Activated CD4-positive, alpha-beta T cell treated with anti-CD3 and anti-CD28 coated beads for 48 hours (primary cell): ENCODE data around the gene DDX49.
"Not testable (repeated sequence)": the region's sequence is repeated elsewhere in the genome, so short reads cannot be mapped to it uniquely, and the experiment has no call there.

ENCODE experiments used
- DNase-seq: peaks from one replicate; pipeline ENCODE4 v3.0.0-alpha.2; 2020

Gene DDX49

DNA sequence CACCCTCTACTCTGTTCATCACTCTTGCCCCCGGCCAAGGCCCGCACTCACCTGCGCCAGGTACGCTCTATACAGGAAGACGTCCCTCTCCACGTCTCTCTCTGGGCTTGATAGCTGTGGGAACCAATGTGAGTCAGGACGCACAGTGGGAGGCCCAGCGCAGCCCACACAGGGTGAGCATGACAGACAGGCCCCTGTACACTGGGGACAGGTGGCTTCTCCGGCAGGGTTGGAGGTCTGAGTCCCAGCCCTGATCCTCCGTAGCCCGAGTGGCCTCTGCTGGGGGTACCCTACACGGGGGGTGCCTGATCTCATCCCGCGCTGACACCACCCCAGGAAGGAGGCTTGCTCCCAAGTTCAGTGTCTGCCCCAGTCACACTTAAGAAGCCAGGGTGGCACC, 6.6 kb upstream of the DDX49 start:
- no peak for DNase-seq

DNA sequence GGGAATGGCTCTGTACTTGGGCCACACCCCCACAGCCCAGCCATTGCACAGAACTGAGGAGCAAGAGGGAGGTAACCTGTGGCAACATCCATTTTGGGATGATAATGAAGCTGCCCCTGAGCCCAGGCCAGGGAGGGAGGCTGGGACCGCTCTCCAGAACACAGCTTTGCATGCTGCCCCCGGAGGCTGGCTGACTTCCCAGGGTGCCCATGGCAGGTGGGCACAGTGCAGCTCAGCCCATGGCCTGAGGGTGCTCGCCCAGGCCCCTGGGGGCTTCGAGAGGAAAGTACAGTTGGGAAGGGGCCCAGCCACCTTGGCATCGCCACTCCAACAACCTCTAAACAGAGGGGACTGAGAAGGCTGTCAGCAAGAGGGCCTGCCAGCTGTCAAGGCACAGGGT, 6.0 kb upstream of the DDX49 start:
- DNase-seq: no peak

DNA sequence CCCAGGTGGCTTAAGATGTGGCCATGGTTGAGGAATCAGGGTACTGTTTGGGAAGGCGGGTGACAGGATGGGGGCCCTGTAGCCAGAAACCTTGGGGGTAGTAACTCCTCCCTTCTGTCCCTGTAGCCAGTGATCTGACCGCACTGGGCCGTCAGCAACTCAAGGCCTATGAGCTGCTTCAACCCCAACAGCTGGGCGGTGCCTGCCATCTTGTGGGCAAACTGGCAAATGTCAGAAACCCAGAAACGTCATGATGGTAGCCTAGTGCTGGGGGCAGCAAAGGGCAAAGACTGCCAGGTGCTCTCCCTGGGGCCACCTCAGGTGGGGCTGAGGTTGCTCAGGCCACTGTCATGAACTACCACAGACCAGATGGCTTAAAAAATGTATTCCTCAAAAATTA, 3.9 kb upstream of the DDX49 start:
- peak; percentile 54 for DNase-seq

DNA sequence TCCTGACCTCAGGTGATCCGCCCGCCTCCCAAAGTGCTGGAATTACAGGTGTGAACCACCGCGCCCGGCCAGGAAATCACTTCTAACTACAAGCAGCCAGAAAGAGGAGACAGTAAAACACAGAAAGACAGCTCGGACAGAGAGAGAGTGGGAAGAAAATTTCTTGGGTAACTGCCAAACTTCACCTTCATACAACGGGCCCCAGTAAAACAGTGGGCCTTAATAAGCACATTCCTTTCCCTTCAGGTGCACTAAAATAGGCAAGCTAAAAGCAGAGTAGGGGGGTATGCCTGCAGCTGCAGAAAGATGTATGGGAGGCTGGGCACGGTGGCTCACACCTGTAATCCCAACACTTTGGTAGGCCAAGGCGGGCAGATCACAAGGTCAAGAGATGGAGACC, 1.9 kb upstream of the DDX49 start:
- not testable (repeated sequence) for DNase-seq

DNA sequence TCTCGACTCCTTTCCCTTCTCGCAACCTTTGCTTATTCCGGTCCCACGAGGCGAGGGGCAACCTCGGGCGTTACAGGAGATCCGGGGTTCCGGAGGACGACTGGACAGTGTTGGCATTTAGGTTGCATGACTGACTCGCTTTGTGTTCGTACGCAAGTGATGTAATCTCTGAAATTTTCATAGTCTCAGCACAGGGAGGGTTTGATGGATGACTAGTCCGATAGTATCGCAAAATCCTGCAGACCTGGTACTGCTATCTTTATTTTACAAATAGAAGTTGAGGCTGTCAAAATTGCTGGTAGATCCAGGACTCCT, 342 bp downstream of the DDX49 start:
- no peak for DNase-seq

DNA sequence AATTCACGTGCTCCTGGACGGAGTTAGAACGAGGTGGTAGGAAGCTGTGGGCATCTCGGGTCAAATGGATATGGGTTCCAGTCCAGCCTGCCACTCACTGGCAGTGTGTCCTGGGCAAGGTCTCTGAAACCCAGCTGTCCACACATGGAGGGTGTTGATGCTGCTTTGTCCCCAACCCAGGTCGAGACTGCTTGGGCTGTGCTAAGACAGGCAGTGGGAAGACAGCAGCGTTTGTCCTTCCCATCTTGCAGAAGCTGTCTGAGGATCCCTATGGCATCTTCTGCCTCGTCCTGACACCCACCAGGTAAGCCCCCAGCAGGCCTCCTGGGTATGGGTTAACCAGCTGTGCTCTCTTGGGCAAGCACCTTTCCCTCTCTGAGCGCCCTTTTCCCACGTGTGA, 885 bp downstream of the DDX49 start:
- no peak for DNase-seq

DNA sequence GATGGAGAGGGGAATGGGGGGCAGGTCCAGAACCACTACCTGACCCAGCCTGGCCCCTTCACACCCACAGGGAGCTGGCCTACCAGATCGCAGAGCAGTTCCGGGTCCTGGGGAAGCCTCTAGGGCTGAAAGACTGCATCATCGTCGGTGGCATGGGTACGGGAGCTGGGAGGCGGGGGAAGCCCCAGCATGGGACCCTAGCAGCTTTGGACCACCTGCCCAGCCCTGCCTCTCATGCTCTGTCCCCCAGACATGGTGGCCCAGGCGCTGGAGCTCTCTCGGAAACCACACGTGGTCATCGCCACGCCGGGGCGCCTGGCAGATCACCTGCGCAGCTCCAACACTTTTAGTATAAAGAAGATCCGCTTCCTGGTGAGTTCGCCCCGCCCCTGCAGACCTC, 2.1 kb downstream of the DDX49 start:
- no peak for DNase-seq

DNA sequence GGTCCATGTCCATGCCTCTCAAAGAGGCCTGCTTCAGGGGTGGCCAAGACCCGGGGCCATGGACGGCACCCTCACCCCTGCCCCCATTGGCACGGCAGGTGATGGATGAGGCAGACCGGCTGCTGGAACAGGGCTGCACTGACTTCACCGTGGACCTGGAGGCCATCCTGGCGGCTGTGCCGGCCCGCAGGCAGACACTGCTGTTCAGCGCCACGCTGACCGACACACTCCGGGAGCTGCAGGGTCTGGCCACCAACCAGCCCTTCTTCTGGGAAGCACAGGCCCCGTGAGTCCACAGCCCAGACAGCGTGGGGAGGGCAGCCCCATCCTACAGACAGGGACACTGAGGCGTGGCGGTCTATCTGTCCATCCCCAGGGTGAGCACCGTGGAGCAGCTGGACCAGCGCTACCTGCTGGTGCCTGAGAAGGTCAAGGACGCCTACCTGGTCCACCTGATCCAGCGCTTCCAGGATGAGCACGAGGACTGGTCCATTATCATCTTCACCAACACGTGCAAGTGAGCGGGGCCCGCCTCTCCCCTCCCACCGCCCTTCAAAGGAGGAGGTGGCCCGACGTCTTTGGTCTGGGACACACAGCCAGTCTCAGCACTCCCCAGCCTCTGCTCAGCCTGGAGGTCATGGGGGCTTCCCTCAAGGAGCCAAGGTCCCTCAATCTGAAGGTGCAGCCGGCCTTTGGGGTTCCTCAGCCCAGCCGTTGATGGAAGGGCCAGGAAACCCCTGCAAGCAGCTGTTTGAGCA, 2.9 kb downstream of the DDX49 start:
- no peak for DNase-seq

DNA sequence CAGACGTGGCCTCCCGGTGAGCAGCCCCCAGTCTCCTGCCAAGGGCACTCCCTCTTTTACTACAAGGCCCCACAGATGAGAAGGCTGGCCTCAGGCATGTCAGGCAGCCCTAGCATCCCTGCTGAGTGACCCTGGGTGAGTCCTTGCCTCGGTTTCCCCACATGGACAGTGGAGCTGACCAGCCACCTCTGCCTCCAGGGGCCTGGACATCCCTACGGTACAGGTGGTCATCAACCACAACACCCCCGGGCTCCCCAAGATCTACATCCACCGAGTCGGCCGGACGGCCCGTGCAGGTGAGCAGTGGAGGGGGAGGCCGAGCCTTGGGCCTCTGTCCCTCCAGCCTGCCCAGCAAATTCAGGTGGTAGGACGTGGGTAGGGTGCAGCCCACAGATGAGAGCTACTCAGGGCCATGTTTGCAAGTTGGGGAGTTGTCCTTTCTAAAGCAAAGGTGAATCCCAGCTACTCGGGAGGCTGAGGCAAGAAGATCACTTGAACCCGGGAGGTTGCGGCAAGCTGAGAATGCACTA, 5.2 kb downstream of the DDX49 start:
- DNase-seq: no peak

DNA sequence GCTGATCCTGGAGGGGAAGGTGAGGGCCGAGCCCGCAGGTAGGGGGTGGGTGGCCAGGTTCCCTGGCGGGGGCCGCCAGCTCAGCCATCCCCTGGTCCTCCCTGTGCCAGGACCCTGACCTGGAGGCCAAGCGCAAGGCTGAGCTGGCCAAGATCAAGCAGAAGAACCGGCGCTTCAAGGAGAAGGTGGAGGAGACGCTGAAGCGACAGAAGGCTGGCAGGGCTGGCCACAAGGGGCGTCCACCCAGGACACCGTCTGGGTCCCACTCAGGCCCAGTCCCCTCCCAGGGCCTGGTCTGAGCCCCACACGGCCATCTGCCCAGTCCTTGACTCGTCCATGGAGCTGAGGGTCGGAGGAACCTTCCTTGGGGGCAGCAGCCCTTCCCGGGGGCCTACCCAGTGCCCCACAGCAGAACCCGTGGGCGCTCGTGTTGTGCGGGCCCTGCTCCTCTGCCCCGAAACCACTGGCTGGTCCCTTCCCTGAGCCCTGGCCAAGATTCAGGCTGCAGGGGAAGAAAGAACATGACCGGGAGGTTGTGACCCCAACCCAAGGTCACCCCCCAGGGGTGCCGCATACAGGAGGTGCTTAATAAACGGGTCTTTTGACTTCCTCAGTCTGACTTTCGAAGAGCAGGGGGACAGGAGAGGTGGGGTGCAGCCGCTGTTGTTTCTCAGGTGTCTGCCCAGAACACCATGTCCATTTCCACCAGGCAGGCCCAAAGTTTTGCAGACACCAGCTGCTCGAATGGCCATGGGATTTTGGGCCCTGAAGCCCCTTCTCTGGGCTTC, 8.7 kb downstream of the DDX49 start:
- no peak for DNase-seq

DNA sequence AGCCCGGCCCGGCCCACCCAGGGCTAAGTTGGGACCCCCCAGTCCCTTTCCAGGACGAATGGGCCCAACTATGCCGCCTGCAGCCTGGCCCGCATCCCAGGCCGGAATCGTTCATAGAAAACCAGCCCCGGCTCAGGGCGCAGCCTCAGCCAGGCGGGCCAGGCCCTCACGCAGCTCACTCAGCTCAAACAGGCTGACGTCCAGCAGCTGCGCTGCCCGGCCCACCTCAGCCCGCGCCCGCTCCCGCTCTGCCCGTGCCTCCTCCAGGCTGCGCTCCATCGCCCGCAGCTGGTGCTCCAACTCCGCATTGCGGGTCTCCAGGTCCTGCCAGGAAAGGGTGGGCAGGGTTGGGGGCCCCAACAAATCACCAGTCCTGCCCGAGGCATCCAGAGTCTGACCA, 9.8 kb downstream of the DDX49 start:
- DNase-seq: no peak

DNA sequence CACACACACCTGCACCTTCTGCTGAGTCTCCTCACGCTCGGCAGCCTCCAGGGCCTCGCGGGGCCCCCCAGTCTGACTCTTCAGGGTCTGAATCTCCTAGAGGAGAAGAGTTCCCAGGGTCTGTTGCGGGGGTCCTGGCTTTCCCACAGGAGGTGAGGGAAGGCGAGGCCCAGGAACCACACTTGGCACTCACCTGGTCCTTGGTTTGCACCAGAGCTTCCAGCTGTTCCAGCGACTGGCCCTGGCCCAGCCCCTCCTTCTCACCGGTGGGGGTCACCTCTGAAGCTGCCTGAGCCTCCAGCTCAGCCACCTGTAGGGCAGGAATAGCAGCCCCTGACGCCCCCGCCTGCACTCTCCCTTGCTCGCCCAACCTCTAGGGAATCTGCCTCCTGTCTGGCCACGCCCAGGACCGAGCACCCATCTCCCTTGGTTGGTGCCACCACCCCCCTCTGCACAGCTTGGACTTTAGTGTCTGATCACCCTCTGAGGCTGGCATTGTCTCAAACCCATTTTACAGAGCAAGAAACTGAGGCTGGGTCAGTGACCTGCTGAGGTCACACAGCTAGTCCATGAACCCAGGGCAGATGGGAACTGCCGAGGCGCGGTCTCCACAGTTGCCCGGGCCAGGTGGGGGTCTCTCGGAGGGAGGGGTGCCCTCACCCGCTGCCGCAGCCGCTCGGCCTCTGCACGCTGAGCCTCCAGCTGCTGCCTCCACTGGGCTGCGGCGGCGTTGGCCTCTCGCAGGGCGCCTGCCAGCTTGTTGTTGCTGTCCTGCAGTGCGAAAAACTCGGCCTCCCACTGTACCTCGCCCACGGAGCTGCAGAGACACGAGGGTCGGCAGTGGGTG, 12.0 kb downstream of the DDX49 start:
- DNase-seq: no peak

DNA sequence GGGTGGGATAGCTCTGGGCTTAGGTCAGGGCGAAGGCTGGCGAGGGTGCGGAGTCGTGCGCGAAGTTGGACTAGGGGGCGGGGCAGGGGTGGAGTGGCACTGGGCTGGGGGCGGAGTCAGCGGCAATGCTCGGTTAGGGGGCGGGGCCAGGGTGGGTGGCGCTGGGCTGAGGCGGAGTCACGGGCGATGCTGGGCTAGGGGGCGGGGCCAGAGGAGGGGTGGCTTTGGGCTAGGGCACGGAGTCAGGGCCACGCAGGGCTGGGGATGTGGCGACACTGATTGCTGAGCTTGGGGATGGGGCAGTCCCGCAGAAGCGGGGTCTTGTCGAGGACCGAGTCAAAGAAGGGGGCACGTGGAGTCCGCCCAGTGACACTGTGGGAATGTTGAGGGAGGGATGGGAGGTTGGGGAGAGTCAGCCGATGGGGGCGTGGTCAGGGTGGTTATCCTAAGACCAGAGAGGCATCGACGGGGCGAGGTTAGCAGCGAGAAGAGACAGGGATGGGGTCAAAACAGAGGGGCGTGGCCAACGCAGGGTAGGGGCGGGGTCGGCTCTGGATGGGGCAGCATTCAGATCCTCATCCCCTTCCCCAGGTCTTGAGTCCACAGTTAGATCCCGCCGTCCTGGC, 12.8 kb downstream of the DDX49 start:
- DNase-seq: peak; percentile 94

DNA sequence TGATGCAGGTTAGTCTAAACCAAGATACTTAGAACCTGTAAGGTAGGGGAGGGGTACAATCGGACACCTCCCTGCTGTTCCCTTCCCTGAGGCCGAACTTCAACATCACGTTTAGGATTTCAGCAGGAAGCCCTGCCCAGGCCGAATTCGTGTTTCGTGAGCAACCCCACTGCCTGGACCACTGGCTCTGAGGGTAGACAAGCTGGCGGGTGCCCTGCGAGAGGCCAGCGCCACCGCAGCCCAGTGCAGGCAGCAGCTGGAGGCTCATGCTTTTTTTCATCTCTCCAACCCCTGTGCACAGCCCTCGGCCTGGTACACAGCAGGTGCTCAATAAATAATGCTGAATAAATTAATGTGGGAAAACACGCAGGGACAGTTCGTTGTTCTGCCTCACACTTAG, 13.8 kb downstream of the DDX49 start:
- DNase-seq: no peak

DNA sequence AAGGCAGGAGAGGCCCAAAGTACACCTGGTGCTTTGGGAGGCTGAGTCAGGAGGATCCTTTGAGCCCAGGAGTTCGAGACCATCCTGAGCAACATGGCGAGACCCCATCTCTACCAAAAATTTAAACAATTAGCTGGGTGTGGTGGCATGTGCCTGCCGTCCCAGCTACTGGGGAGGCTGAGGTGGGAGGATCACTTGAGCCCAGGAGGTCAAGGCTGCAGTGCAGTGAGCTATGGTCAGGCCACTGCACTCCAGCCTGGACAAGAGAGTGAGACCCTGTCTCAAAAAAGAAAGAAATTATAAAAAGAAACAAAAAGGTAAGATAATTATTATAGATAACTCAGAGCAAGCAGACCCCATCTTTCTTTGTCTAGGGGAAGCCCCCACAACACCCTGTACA, 19.6 kb downstream of the DDX49 start:
- no peak for DNase-seq

DNA sequence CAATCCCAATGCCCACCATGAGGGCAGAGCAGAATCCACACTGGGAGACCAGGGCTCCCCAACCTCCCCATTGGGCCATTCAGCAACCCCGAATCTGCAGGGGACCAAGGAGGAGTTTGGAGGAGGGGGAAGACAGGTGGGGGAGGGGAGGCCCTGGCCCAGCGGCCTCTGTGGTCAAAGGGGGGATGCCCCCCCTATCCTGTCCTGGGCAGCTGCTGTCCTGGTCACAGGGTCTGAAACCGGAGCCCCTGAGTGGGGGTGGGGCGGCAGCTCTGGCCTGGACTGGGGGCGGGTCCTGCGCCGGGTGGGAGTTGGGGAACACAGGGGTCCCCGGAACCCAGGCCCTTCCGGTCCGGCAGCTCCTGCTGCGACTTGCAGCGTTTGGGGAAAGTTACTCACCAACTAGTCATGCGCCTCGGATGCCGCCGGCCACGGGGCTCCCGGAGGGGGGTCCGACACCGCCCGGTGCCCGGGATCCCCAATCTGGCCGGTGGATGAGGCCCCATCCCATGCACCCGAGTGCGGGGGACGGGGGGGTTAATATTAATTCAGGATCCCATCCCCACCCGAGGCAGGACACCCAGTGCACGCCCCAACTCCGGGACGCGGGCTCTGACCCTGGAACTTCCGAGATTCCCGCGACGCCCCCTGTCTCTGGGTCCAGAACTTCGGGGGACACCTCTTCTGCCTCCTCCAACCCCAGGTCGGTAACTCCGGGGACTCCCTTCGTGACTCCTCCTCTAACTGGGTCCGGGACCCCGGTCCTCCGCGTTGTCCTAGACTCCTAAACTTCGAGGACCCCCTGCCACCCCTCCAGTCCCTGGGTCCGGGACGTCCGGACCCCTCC, 20.6 kb downstream of the DDX49 start:
- no peak for DNase-seq

DNA sequence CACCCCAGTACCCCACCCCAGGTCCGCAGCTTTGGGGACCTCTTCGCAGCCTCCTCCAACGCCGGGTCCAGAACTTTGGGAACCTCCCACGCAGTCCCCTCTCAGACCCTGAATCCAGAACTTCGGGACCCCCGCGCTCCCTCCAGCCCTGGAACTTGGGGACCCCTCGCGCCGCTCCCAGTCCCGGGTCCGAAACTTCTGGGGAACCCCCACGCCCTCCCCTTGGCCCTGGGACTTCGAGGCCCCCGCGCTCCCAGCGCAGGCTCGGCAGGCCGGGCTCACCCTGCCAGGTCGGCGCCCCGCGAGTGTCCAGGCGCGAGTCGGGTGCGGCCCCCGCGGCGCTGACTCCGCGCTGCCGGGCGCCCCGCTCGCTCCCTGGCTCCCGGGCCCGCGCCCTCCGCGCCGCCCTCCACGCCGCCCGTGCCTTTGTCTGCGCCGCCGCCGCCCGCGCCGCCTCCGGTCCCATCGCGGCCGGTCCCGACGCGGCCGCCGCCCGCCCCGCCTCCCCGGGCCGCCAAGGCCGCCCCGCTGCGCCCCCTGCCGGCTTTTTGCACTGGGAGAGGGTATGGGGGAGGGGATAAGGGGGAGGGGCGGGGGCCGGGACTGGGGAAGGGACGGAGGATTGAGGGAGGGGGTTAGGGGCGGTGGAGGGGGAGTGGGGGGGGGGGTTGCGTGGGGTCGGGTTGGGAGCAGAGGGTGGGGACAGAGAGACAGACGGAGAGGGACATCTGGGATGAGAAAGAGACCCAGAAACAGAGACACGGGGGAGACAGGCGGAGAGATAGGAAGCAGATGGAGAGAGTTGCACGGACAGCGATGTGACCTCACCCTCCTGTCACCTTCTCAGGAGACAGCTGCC, 21.5 kb downstream of the DDX49 start, which contains the start of gene HOMER3:
HOMER3 (minus strand) TSS at position 449 of the 859 bp plus-strand sequence. CDS start 2,235 bp downstream, outside the sequence.
- peak; percentile 80 for DNase-seq

DNA sequence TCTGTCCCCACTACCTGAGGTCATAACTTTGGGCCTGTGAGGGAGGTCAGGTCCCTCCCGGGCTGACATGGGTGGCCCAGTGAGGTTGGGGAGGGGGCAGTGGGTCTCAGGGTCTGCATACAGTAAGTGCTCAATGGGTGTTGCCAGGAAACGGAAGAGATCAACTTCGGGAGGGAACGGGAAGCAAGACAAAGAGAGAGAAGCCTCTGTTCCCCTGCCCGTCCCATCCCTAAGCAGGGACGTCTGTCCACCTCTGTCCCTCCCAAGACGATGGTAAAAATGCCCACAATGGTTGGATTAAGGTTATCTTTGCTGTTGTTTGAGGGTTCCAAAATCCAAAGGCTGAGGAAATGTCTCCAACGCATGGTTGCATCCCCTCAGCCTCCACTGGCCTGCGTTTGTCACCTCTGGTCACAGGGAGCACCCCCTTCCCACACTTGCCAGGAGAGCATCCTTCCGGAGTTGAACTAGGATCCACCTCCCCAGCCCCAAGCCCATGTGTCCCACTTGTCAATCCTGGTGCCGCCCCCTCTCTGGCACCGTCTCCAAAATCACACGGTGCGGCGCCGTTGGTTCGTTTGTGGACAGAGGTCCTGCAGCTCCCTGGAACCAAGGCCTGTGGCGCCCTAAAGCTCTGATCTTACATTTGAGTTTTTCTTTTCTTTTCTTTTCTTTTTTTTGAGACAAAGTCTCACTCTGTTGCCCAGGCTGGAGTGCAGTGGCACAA, 22.3 kb downstream of the DDX49 start:
- DNase-seq: no peak

DNA sequence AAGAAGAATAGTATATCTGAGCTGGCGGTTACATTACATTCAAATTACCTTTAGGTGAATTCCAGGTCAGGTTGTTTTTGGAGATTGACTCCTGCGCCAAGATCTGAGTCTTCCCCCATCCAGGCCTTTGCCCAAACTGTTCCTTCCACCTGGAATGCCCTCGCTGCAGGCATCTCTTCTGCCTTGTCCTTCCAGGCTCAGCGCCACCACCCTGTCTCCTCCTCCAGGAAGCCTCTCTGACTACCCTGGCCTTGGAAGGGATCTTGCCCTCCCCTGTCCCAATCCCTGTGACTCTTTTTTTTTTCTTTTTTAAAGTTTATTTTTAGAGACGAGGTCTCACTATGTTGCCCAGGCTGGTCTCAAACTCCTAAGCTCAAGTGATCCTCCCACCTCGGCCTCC, 23.2 kb downstream of the DDX49 start:
- DNase-seq: no peak

DNA sequence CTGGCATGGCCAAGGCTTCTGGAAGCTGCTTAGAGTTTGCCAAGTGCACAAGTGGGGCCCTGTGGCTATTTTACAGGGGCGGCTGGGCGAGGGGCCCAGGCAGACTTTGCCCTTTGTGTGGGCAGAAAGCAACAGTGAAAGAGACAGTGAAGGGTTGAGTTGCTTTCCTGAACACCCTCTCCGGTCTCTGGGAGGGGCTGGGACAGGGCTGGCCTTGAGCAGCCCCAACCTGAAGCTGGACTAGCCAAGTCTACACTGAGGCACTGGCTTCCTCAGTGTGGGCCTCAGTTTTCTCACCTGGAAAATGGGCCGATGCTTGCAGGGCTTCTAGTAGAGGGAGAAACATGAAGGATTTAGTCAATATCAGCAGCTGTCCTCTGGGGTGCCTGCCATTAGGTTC, 23.9 kb downstream of the DDX49 start:
- DNase-seq: no peak
